Hepatocyte (in vitro differentiated cells): Measurements from ENCODE around the gene DHX15.

Source experiments
- EZH2 ChIP-seq: fragments of 200-600 bp; sonication (generic); IDR thresholded peaks from 2 replicates; pipeline ENCODE4 v1.6.1; 2016; ENCODE audit warnings: antibody characterized with exemption, mild to moderate bottlenecking, borderline replicate concordance
- EZH2phosphoT487 ChIP-seq: fragments of 200-600 bp; sonication (generic); IDR thresholded peaks from one replicate; pipeline ENCODE4 v1.6.1; 2018; ENCODE audit warnings: antibody characterized with exemption, mild to moderate bottlenecking, low read depth, moderate library complexity; ENCODE audit not compliant: unreplicated experiment, severe bottlenecking
- TF ChIP-seq, protein P1 (sequence below): fragments of 200-600 bp; sonication (generic); IDR thresholded peaks from 2 replicates; pipeline ENCODE4 v1.5.1; 2016; ENCODE audit warnings: antibody characterized with exemption, mild to moderate bottlenecking; ENCODE audit not compliant: poor library complexity

DNA sequence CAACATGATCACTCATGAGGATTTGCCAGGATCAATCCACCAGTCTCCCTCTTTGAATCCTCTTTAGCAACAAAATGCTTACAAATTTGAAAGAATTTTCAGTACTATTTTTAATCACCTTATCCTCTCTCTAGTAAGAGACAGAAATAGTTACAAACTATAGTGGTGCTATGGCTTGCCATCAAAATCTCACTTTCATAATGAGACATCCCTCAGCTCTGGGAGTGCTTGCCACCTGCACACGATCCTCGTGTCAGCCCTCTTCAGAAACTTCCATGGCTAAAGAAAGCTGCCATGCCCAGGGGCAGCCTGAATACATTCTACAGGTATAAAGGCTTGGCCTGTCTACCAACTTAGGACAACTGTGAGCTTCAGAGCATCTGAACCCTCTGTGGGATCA is 5.1 kb upstream of the DHX15 start:
- TF ChIP-seq, protein P1, sequence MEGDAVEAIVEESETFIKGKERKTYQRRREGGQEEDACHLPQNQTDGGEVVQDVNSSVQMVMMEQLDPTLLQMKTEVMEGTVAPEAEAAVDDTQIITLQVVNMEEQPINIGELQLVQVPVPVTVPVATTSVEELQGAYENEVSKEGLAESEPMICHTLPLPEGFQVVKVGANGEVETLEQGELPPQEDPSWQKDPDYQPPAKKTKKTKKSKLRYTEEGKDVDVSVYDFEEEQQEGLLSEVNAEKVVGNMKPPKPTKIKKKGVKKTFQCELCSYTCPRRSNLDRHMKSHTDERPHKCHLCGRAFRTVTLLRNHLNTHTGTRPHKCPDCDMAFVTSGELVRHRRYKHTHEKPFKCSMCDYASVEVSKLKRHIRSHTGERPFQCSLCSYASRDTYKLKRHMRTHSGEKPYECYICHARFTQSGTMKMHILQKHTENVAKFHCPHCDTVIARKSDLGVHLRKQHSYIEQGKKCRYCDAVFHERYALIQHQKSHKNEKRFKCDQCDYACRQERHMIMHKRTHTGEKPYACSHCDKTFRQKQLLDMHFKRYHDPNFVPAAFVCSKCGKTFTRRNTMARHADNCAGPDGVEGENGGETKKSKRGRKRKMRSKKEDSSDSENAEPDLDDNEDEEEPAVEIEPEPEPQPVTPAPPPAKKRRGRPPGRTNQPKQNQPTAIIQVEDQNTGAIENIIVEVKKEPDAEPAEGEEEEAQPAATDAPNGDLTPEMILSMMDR = no peak
- TF ChIP-seq EZH2 = no peak
- TF ChIP-seq EZH2phosphoT487 = no peak
